ENCODE measurements around the gene FABP6.

- no peak for TF ChIP-seq POLR2A (IDR thresholded peaks at IDR 0.05; ENCODE audit: low read length)
- no peak for TF ChIP-seq MAX (IDR thresholded peaks at IDR 0.05)
- TF ChIP-seq CTCF (IDR thresholded peaks at IDR 0.05), result no peak
- no peak for TF ChIP-seq BCL3 (IDR thresholded peaks at IDR 0.05)
- no peak for TF ChIP-seq EP300 (IDR thresholded peaks at IDR 0.05)
- no peak for TF ChIP-seq CEBPB (IDR thresholded peaks at IDR 0.05)
- TF ChIP-seq BHLHE40 (IDR thresholded peaks at IDR 0.05; ENCODE audit: low read depth, low read length), result no peak
Measured at GRCh38 chr5:160250826-160251225, 21.5 kb downstream of the FABP6 start.

Measured in A549 (cell line).